Measurements from ENCODE around the gene MT1M. TPM values are rescaled to one million over a fixed set of nuclear protein-coding genes. Genes with fewer than 3 reads are reported as not detected.

The MT1M gene
- polyA plus RNA-seq, 2 of the 4 experiments (the other 2 are of a cell fraction): not detected

- ATAC-seq (no peak), FAIRE-seq (no peak), DNase-seq (ENCODE audit: low read depth in 1 of 2, low spot score in 1 of 2) (no peak)
- H3K4me3 ChIP-seq: no peak overlapping the region
- 94% methylated on average over 4 of the region's 4 CpGs for WGBS (ENCODE audit: missing lambda C conversion rate)
- ChIA-PET POLR2A (interaction anchor here (10.8 kb wide), 1 partner anchor 79 kb away, joined by 185 read pairs; the partner anchor contains the start of gene MT1X), CTCF (interaction anchor here (1.1 to 19.7 kb wide), 12 partner anchors 12 to 185 kb away, joined by 3 to 340 read pairs (median 6); partner anchors contain the start of genes MT1A, MT1B and MT1F)
- TF ChIP-seq, protein P1, sequence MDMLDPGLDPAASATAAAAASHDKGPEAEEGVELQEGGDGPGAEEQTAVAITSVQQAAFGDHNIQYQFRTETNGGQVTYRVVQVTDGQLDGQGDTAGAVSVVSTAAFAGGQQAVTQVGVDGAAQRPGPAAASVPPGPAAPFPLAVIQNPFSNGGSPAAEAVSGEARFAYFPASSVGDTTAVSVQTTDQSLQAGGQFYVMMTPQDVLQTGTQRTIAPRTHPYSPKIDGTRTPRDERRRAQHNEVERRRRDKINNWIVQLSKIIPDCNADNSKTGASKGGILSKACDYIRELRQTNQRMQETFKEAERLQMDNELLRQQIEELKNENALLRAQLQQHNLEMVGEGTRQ (IDR thresholded peaks at IDR 0.05): no peak
- no peak for TF ChIP-seq HOXB13 (CRISPR knock-in tag; IDR thresholded peaks at IDR 0.05; ENCODE audit: low read depth)
- TF ChIP-seq CEBPB (IDR thresholded peaks at IDR 0.05): no peak
- peaks cover 42% of the 10 kb centered on the region for H3K4me1 ChIP-seq
- H3K27ac ChIP-seq: peak overlapping the region; percentile 93 to 96
- no peaks in the 10 kb centered on the region for H3K9me3 ChIP-seq
- no peak overlapping the region; the same call in 2 of the 3 replicates for H3K4me2 ChIP-seq
These were observed 27.5 kb upstream of the MT1M start for GRCh38 chr16:56604966-56605365.

DNA sequence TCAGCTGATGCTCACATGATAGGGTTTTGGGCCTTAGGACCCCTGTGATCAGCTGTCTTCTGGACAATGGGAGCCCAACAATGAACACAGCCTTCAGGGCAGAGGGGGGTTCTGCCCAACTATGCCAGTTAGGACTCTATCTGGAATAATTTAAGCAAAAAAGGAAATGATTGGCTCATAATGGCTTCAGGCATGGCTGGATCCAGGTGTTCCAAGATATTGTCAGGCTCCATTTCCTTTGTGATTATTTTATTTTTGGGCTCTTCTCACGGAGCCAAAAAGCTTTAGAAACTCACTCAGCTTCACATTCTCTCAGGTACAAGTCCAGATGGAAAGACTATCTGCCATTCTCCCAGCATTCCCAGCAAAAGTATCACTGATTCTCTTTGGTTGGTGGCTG is 27.0 kb upstream of the MT1M start:
- DNase-seq (ENCODE audit: low read depth in 1 of 2, low spot score in 1 of 2) (no peak), FAIRE-seq (no peak), ATAC-seq (no peak)
- CTCF ChIA-PET: interaction anchor here (1.1 to 19.7 kb wide), 10 partner anchors 11 to 97 kb away, joined by 3 to 340 read pairs (median 6); partner anchors contain the start of genes MT1A, MT1B and MT1F
- WGBS (ENCODE audit: missing lambda C conversion rate): 100% methylated on average over 1 of the region's 1 CpG
- peak overlapping the region; percentile 93 to 96 for H3K27ac ChIP-seq
- POLR2A ChIA-PET: interaction anchor here (0.9 to 10.8 kb wide), 4 partner anchors 38 to 154 kb away, joined by 3 to 185 read pairs (median 4); partner anchors contain the start of genes MT1X, NUDT21 and OGFOD1
- H3K4me1 ChIP-seq: peaks cover 47% of the 10 kb centered on the region
- H3K9me3 ChIP-seq: no peaks in the 10 kb centered on the region
- H3K4me2 ChIP-seq: peak overlapping the region; percentile 81
- H3K4me3 ChIP-seq: no peak overlapping the region
- no peak for TF ChIP-seq HES2 (IDR thresholded peaks at IDR 0.05)
- TF ChIP-seq BCL3 (IDR thresholded peaks at IDR 0.05): no peak
- TF ChIP-seq, protein P2, sequence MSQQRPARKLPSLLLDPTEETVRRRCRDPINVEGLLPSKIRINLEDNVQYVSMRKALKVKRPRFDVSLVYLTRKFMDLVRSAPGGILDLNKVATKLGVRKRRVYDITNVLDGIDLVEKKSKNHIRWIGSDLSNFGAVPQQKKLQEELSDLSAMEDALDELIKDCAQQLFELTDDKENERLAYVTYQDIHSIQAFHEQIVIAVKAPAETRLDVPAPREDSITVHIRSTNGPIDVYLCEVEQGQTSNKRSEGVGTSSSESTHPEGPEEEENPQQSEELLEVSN (IDR thresholded peaks at IDR 0.05; ENCODE audit: borderline replicate concordance, low read depth): no peak
- TF ChIP-seq FOSL2 (IDR thresholded peaks at IDR 0.05): no peak
- TF ChIP-seq FOSL2 (CRISPR knock-in tag; IDR thresholded peaks at IDR 0.05): no peak
- TF ChIP-seq CHD4 (IDR thresholded peaks at IDR 0.05; ENCODE audit: borderline replicate concordance): no peak
- no peak for TF ChIP-seq NR3C1 (IDR thresholded peaks at IDR 0.05)
- no peak for TF ChIP-seq RCOR1 (IDR thresholded peaks at IDR 0.05; ENCODE audit: low read depth, low read length)
- TF ChIP-seq MYC (IDR thresholded peaks at IDR 0.05; ENCODE audit: borderline replicate concordance, low read length): no peak
- TF ChIP-seq, protein P3, sequence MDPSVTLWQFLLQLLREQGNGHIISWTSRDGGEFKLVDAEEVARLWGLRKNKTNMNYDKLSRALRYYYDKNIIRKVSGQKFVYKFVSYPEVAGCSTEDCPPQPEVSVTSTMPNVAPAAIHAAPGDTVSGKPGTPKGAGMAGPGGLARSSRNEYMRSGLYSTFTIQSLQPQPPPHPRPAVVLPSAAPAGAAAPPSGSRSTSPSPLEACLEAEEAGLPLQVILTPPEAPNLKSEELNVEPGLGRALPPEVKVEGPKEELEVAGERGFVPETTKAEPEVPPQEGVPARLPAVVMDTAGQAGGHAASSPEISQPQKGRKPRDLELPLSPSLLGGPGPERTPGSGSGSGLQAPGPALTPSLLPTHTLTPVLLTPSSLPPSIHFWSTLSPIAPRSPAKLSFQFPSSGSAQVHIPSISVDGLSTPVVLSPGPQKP (IDR thresholded peaks at IDR 0.05; ENCODE audit: low read depth, low read length): no peak
- no peak for TF ChIP-seq MAX (IDR thresholded peaks at IDR 0.05)
- no peak for TF ChIP-seq HDAC2 (IDR thresholded peaks at IDR 0.05)
- TF ChIP-seq, protein P4, sequence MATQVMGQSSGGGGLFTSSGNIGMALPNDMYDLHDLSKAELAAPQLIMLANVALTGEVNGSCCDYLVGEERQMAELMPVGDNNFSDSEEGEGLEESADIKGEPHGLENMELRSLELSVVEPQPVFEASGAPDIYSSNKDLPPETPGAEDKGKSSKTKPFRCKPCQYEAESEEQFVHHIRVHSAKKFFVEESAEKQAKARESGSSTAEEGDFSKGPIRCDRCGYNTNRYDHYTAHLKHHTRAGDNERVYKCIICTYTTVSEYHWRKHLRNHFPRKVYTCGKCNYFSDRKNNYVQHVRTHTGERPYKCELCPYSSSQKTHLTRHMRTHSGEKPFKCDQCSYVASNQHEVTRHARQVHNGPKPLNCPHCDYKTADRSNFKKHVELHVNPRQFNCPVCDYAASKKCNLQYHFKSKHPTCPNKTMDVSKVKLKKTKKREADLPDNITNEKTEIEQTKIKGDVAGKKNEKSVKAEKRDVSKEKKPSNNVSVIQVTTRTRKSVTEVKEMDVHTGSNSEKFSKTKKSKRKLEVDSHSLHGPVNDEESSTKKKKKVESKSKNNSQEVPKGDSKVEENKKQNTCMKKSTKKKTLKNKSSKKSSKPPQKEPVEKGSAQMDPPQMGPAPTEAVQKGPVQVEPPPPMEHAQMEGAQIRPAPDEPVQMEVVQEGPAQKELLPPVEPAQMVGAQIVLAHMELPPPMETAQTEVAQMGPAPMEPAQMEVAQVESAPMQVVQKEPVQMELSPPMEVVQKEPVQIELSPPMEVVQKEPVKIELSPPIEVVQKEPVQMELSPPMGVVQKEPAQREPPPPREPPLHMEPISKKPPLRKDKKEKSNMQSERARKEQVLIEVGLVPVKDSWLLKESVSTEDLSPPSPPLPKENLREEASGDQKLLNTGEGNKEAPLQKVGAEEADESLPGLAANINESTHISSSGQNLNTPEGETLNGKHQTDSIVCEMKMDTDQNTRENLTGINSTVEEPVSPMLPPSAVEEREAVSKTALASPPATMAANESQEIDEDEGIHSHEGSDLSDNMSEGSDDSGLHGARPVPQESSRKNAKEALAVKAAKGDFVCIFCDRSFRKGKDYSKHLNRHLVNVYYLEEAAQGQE (IDR thresholded peaks at IDR 0.05): no peak
- TF ChIP-seq RARB (CRISPR knock-in tag; IDR thresholded peaks at IDR 0.05): no peak
- TF ChIP-seq JUNB (IDR thresholded peaks at IDR 0.05): no peak
